Thyroid gland (tissue), 4 donors: ENCODE data around the gene NOPCHAP1.

Experiments
- POLR2A ChIP-seq, 2 donors: fragments of 450-650 bp; IDR thresholded peaks; one replicate each; pipeline ENCODE4 v1.6.1; 2017; ENCODE audit warnings: antibody characterized with exemption in 2 of 2, mild to moderate bottlenecking in 2 of 2, moderate library complexity in 1 of 2
- TF ChIP-seq, protein P1 (sequence below), 6 experiments: fragments of 200-600 bp in 3 of 6; fragments of 450-650 bp in 3 of 6; sonication (generic) in 3 of 6; IDR thresholded peaks; one replicate each; pipeline ENCODE4 v1.5.1; 2016 to 2019; ENCODE audit warnings: antibody characterized with exemption in 6 of 6, mild to moderate bottlenecking in 2 of 6, inconsistent platforms in 1 of 6, moderate library complexity in 1 of 6

DNA sequence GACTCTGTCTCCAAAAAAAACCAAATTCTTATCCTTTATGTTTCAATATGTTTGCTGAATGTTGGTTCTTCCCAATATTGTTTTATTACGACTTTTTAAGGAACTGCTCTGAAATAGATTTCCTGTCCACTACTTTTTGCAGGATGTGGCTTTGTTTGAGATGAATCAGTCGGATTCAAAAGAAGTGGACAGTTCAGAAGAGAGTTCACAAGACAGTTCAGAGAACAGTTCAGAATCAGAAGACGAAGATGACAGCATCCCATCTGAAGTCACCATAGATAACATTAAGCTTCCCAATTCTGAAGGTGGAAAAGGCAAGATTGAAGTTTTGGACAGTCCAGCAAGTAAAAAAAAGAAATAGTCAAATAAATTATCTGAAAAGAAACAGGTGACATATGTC lies 8.2 kb downstream of the NOPCHAP1 start:
- TF ChIP-seq, protein P1, sequence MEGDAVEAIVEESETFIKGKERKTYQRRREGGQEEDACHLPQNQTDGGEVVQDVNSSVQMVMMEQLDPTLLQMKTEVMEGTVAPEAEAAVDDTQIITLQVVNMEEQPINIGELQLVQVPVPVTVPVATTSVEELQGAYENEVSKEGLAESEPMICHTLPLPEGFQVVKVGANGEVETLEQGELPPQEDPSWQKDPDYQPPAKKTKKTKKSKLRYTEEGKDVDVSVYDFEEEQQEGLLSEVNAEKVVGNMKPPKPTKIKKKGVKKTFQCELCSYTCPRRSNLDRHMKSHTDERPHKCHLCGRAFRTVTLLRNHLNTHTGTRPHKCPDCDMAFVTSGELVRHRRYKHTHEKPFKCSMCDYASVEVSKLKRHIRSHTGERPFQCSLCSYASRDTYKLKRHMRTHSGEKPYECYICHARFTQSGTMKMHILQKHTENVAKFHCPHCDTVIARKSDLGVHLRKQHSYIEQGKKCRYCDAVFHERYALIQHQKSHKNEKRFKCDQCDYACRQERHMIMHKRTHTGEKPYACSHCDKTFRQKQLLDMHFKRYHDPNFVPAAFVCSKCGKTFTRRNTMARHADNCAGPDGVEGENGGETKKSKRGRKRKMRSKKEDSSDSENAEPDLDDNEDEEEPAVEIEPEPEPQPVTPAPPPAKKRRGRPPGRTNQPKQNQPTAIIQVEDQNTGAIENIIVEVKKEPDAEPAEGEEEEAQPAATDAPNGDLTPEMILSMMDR (IDR thresholded peaks at IDR 0.05): no peak
- no peak for TF ChIP-seq POLR2A (IDR thresholded peaks at IDR 0.05)
